NK-92 (cell line): ENCODE results near the gene PTPRH.

Experiments used
- DNase-seq: peaks from one replicate; lab custom pipeline; 2025; ENCODE audit not compliant: unreplicated experiment; lab: John Stamatoyannopoulos, UW

PTPRH gene

GRCh38 chr19:55136399-55137102 lies 72.8 kb downstream of the PTPRH start:
- DNase-seq: no peak

DNA sequence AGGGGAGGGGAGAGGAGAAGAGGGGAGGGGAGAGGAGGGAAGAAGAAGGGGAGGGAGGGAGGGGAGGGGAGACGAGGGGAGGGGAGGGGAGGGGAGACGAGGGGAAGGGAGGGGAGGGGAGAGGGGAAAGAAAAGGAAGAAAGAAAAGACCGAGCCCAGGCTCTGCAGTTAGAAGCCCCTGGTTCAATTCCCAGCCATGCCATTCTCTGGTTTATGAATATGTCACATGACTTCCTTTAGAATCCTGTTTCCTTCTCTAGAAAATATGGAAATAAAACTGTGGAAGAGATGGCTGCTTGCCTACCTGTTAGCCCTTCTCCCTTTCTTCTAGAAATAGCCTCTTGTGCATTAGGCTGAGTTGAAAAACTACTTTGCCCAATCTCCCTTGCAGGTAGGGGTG lies 74.6 kb downstream of the PTPRH start:
- DNase-seq: no peak

DNA sequence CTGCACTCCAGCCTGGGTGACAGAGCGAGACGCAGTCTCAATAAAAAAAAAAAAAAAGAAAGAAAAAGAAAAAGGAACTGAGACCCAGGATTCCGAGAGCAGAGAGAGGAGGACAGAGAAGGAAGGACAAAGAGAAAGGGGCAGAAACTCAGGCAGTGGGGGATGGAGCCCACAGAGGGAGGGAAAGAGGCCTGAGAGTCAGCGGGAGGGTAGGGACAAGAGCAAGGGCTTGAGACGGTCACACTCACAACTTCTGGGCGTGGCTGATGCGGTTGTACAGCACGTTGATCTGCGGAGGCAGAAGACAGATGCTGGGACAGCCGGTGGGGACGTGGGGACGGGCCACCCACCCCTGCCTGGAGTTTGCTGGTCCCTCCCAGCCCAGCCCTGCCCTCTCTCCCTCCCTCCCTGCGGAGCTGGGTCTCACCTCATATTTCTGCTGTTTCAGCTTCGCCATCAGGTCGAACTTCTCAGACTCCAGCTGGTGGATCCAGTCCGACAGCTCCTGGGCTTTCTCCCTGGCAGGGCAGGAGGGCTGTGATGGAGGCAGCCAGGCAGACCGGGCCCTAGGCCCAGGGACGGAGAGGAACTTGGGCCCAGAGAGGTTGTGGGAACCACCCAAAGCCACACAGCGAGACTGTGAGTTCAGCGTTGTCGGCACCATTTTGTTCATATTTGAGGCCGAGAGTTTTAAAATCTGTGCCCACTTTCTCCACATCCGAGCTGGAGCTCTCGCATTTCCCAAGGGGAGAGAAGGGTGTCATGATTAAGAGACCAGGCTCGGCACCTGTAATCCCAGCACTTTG lies 75.5 kb downstream of the PTPRH start:
- DNase-seq: no peak

GRCh38 chr19:55132453-55133129 lies 76.7 kb downstream of the PTPRH start:
- DNase-seq: no peak

DNA sequence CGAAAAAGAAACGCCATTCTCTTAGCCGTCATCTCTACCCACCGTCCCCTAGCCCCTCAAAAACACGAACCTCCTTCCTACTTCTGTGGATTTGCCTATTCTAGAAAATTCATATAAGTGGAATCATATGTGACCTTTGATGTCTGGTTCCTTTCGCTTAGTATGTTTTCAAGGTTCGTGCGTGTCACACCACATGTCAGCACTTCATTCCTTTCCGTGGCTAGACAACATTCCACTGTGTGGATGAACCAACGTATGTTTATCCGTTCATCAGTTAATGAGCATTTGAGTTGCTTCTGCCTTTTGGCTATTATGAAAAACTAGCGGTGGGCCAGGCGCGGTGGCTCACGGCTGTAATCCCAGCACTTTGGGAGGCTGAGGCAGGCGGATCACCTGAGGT lies 77.9 kb downstream of the PTPRH start:
- DNase-seq: no peak
